Keratinocyte (primary cell): ENCODE results near the gene UNC13B. TPM values are rescaled to one million over a fixed set of nuclear protein-coding genes. Genes with fewer than 3 reads are reported as not detected.

Source experiments
- DNase-seq: peaks from one replicate; pipeline ENCODE4 v3.0.0-alpha.2; 2011; ENCODE audit warnings: low read depth, missing footprints, low spot score
- FAIRE-seq: peaks from 2 replicates; lab custom pipeline; 2011; peaks lifted over from hg19 to GRCh38; lab: Jason Lieb, UNC
- H2AFZ ChIP-seq: 2 replicates; pipeline ENCODE4 v1.6.0; 2012; ENCODE audit warnings: low read length, control low read depth, inconsistent platforms; ENCODE audit not compliant: control insufficient read depth
- H3K27ac ChIP-seq: 2 replicates; pipeline ENCODE4 v1.5.1; 2011; ENCODE audit warnings: low read length; ENCODE audit not compliant: control insufficient read depth, insufficient read depth
- H3K27me3 ChIP-seq: 3 replicates; pipeline ENCODE4 v1.6.0; 2011; ENCODE audit warnings: low read length; ENCODE audit not compliant: control insufficient read depth, insufficient read depth; ENCODE audit errors: extremely low read depth
- H3K36me3 ChIP-seq, 2 experiments: 2 replicates in 1 of 2; 3 replicates in 1 of 2; pipeline ENCODE4 v1.5.1; 2011; ENCODE audit warnings: low read length in 2 of 2, mild to moderate bottlenecking in 1 of 2; ENCODE audit not compliant: control insufficient read depth in 2 of 2, insufficient read depth in 2 of 2; ENCODE audit errors: extremely low read depth in 1 of 2
- H3K4me1 ChIP-seq: 3 replicates; pipeline ENCODE4 v1.5.1; 2011; ENCODE audit warnings: low read length; ENCODE audit not compliant: control insufficient read depth, insufficient read depth; ENCODE audit errors: extremely low read depth
- H3K4me2 ChIP-seq: 3 replicates; pipeline ENCODE4 v1.6.0; 2011; ENCODE audit warnings: low read depth, low read length; ENCODE audit not compliant: control insufficient read depth, insufficient read depth; ENCODE audit errors: extremely low read depth
- H3K4me3 ChIP-seq, 3 experiments: fragments of 200-600 bp in 1 of 3; sonication (generic) in 1 of 3; 2 replicates in 2 of 3; 3 replicates in 1 of 3; pipeline ENCODE4 v1.5.1; 2011 to 2016; ENCODE audit warnings: low read length in 3 of 3, mild to moderate bottlenecking in 3 of 3, control low read depth in 2 of 3, inconsistent platforms in 1 of 3, low read depth in 1 of 3, mixed read lengths in 1 of 3, mixed run types in 1 of 3, moderate library complexity in 1 of 3; ENCODE audit not compliant: control insufficient read depth in 2 of 3, insufficient read depth in 2 of 3; ENCODE audit errors: extremely low read depth in 1 of 3
- H3K79me2 ChIP-seq: 2 replicates; pipeline ENCODE4 v1.6.0; 2012; ENCODE audit warnings: low read length; ENCODE audit not compliant: control insufficient read depth, insufficient read depth
- H3K9ac ChIP-seq: 3 replicates; pipeline ENCODE4 v1.6.0; 2011; ENCODE audit warnings: low read length; ENCODE audit not compliant: control insufficient read depth, insufficient read depth; ENCODE audit errors: extremely low read depth
- H3K9me1 ChIP-seq: 3 replicates; pipeline ENCODE4 v1.6.0; 2011; ENCODE audit warnings: low read length; ENCODE audit not compliant: control insufficient read depth, insufficient read depth; ENCODE audit errors: extremely low read depth
- H3K9me3 ChIP-seq: 2 replicates; pipeline ENCODE4 v1.5.1; 2012; ENCODE audit warnings: low read depth, low read length; ENCODE audit not compliant: control insufficient read depth
- H4K20me1 ChIP-seq: 3 replicates; pipeline ENCODE4 v1.6.0; 2011; ENCODE audit warnings: low read length; ENCODE audit not compliant: control insufficient read depth, insufficient read depth; ENCODE audit errors: extremely low read depth
- EZH2 ChIP-seq: IDR thresholded peaks from one replicate; pipeline ENCODE4 v1.6.1; 2012; ENCODE audit warnings: inconsistent platforms, mild to moderate bottlenecking, low read length, moderate library complexity
- dilution Hi-C: fragments of 300-500 bp; cut with MboI; formaldehyde crosslinking; loops from one replicate; pipeline ENCODE4 v1.7.0; 2020; ENCODE audit warnings: low sequenced_read_pairs; ENCODE audit not compliant: extremely low pct_ligation_motif_present
- polyA plus RNA-seq, 5 experiments: library from polyadenylated mRNA; depleted of rRNA in 3 of 5; stranded (reverse) in 3 of 5; stranded (forward) in 1 of 5; unstranded in 1 of 5; fragments of >200 nt; gene quantifications; 1 replicate in 1 of 5; 2 replicates in 3 of 5; 3 replicates in 1 of 5; pipeline versions ENCODE4 v1.2.1 to v1.2.3, GENCODE V29; 2011 to 2012; ENCODE audit warnings: missing spikeins in 2 of 5, low read depth in 1 of 5, low replicate concordance in 1 of 5
- TF ChIP-seq, protein P1 (sequence below), 3 experiments: IDR thresholded peaks in 1 of 3; conservative IDR thresholded peaks in 1 of 3; optimal IDR thresholded peaks in 1 of 3; 2 replicates in 2 of 3; 3 replicates in 1 of 3; pipeline versions ENCODE3 to v1.5.1; 2011; ENCODE audit warnings: low read length in 3 of 3, mild to moderate bottlenecking in 3 of 3, moderate library complexity in 2 of 3, control low read depth in 1 of 3, inconsistent platforms in 1 of 3; ENCODE audit not compliant: insufficient read depth in 2 of 3; ENCODE audit errors: extremely low read depth in 1 of 3

Gene UNC13B
- polyA plus RNA-seq, 1 donor (not counting 4 experiments of a cell fraction or from before 2014, with no cell fraction given): 9.3 TPM

GRCh38 chr9:35341021-35341420 lies 179.2 kb downstream of the UNC13B start:
- no peak for TF ChIP-seq EZH2
- TF ChIP-seq, protein P1, sequence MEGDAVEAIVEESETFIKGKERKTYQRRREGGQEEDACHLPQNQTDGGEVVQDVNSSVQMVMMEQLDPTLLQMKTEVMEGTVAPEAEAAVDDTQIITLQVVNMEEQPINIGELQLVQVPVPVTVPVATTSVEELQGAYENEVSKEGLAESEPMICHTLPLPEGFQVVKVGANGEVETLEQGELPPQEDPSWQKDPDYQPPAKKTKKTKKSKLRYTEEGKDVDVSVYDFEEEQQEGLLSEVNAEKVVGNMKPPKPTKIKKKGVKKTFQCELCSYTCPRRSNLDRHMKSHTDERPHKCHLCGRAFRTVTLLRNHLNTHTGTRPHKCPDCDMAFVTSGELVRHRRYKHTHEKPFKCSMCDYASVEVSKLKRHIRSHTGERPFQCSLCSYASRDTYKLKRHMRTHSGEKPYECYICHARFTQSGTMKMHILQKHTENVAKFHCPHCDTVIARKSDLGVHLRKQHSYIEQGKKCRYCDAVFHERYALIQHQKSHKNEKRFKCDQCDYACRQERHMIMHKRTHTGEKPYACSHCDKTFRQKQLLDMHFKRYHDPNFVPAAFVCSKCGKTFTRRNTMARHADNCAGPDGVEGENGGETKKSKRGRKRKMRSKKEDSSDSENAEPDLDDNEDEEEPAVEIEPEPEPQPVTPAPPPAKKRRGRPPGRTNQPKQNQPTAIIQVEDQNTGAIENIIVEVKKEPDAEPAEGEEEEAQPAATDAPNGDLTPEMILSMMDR (optimal IDR thresholded peaks at IDR 0.05 in 1 of 3, IDR thresholded peaks at IDR 0.05 in 1 of 3, conservative IDR thresholded peaks at IDR 0.05 in 1 of 3; ENCODE audit: extremely low read depth in 1 of 3, insufficient read depth in 2 of 3, low read length in 3 of 3): no peak
- H3K4me3 ChIP-seq: no peak overlapping the region
- H2AFZ ChIP-seq: no peak overlapping the region
- FAIRE-seq: no peak
- dilution Hi-C loops: no loop called here
- no peaks in the 10 kb centered on the region for H4K20me1 ChIP-seq
- H3K36me3 ChIP-seq: no peaks in the 10 kb centered on the region
- H3K9me3 ChIP-seq: no peaks in the 10 kb centered on the region
- no peaks in the 10 kb centered on the region for H3K9me1 ChIP-seq
- no peaks in the 10 kb centered on the region for H3K79me2 ChIP-seq
- no peak overlapping the region for H3K27ac ChIP-seq
- H3K27me3 ChIP-seq: no peaks in the 10 kb centered on the region
- H3K4me1 ChIP-seq: peaks cover 19% of the 10 kb centered on the region
- H3K4me2 ChIP-seq: peak overlapping the region; percentile 68
- DNase-seq: no peak
- no peak overlapping the region for H3K9ac ChIP-seq

DNA sequence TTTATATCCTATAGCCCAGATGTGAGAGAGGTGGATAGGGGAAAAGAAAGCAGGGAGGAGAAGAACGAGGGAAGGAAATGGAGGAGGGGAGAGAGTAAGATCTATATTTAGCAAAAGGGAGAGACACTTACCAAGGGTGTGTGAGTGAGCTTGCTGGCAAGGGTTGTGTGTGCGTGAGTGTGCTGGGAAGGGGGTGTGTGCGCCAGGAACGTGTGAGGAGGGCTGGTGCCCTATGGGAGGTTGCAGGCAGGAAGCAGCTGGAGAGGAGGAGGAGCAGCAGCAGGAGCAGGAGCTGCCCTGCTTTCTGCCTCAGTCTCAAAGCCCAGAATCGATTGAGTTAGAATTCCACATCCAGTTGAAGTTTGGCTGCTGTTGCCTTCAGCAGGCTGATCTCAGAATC lies 179.8 kb downstream of the UNC13B start:
- dilution Hi-C loops: no loop called here
- Histone ChIP-seq H3K9me1 (no peaks in the 10 kb centered on the region), H3K9me3 (no peaks in the 10 kb centered on the region), H2AFZ (peak overlapping the region; percentile 54), H3K9ac (no peak overlapping the region), H3K4me2 (peak overlapping the region; percentile 68), H3K79me2 (no peaks in the 10 kb centered on the region), H3K27me3 (no peaks in the 10 kb centered on the region), H3K27ac (no peak overlapping the region), H3K36me3 (no peaks in the 10 kb centered on the region), H4K20me1 (no peaks in the 10 kb centered on the region), H3K4me1 (peaks cover 19% of the 10 kb centered on the region), H3K4me3 (peak overlapping the region in 1 of 3 experiments; percentile 49)
- no peak for TF ChIP-seq EZH2
- TF ChIP-seq, protein P1 (optimal IDR thresholded peaks at IDR 0.05 in 1 of 3, IDR thresholded peaks at IDR 0.05 in 1 of 3, conservative IDR thresholded peaks at IDR 0.05 in 1 of 3; ENCODE audit: extremely low read depth in 1 of 3, insufficient read depth in 2 of 3, low read length in 3 of 3): no peak
- DNase-seq (no peak), FAIRE-seq (no peak)
